Measurements from ENCODE around the gene TBC1D9. TPM values are rescaled to one million over a fixed set of nuclear protein-coding genes. Genes with fewer than 3 reads are reported as not detected.
"Not testable (repeated sequence)": the region's sequence is repeated elsewhere in the genome, so short reads cannot be mapped to it uniquely, and the experiment has no call there.

TBC1D9 gene
- total and polyA plus RNA-seq, 8 donors = 4.9 to 38.2 (median 12.2) TPM

- Histone ChIP-seq H3K27me3 (no peaks in the 10 kb centered on the region), H3K27ac (peak overlapping the region in 2 of 5 donors; percentile 21 to 51), H3K9me3 (peaks cover 0 to 12% (median 9%) of the 10 kb centered on the region in 4 donors), H3K4me3 (no peak overlapping the region), H3K36me3 (no peaks in the 10 kb centered on the region), H3K4me1 (no peaks in the 10 kb centered on the region)
- intact Hi-C loops (cut with DNase I; ENCODE audit: low total_unique reads) = no loop called here
- TF ChIP-seq POLR2AphosphoS5 (IDR thresholded peaks at IDR 0.05) (no peak), EP300 (IDR thresholded peaks at IDR 0.05) (no peak), POLR2A (IDR thresholded peaks at IDR 0.05) (no peak)
- TF ChIP-seq, protein P1, sequence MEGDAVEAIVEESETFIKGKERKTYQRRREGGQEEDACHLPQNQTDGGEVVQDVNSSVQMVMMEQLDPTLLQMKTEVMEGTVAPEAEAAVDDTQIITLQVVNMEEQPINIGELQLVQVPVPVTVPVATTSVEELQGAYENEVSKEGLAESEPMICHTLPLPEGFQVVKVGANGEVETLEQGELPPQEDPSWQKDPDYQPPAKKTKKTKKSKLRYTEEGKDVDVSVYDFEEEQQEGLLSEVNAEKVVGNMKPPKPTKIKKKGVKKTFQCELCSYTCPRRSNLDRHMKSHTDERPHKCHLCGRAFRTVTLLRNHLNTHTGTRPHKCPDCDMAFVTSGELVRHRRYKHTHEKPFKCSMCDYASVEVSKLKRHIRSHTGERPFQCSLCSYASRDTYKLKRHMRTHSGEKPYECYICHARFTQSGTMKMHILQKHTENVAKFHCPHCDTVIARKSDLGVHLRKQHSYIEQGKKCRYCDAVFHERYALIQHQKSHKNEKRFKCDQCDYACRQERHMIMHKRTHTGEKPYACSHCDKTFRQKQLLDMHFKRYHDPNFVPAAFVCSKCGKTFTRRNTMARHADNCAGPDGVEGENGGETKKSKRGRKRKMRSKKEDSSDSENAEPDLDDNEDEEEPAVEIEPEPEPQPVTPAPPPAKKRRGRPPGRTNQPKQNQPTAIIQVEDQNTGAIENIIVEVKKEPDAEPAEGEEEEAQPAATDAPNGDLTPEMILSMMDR (IDR thresholded peaks at IDR 0.05) = no peak
- 68 to 79% (median 79%) methylated on average over 4 of the region's 4 CpGs for WGBS, 5 donors
- DNase-seq = no peak
Measured at GRCh38 chr4:140790171-140790570, 34.0 kb upstream of the TBC1D9 start.

DNA sequence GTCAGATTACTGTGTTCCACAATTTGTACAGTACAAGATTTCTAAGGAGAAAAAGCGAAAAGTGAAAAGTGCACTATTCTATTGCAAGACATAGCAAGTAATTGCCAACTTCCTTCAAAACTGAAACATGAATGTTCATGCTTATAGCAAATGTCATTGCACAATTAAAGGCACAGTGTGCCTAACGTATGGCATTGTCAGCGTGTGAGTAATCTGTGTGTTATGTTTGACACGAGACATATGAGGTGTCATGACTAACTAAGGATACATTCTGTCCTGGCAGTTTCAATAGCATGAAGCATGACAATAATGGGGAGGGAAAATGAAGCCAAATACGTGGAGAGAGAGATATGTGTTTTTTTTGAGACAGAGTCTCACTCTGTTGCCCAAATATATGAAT is 33.6 kb upstream of the TBC1D9 start:
- intact Hi-C loops (cut with DNase I; ENCODE audit: low total_unique reads) = no loop called here
- Histone ChIP-seq H3K36me3 (no peaks in the 10 kb centered on the region), H3K9me3 (peaks cover 0 to 12% (median 9%) of the 10 kb centered on the region in 4 donors), H3K4me3 (no peak overlapping the region), H3K4me1 (no peaks in the 10 kb centered on the region), H3K27me3 (no peaks in the 10 kb centered on the region), H3K27ac (peak overlapping the region in 1 of 5 donors; percentile 21)
- TF ChIP-seq POLR2AphosphoS5 (IDR thresholded peaks at IDR 0.05) (no peak), POLR2A (IDR thresholded peaks at IDR 0.05) (no peak), EP300 (IDR thresholded peaks at IDR 0.05) (no peak)
- TF ChIP-seq, protein P1 (IDR thresholded peaks at IDR 0.05) = no peak
- DNase-seq = no peak
- WGBS, 5 donors = 66 to 81% (median 74%) methylated on average over 5 of the region's 5 CpGs

GRCh38 chr4:140782787-140783186 is 26.6 kb upstream of the TBC1D9 start:
- H3K27ac ChIP-seq; intact Hi-C loops (cut with DNase I; ENCODE audit: low total_unique reads); H3K36me3 ChIP-seq; H3K9me3 ChIP-seq; DNase-seq; H3K4me3 ChIP-seq; H3K27me3 ChIP-seq; H3K4me1 ChIP-seq: not testable (repeated sequence)

GRCh38 chr4:140781596-140781995 is 25.4 kb upstream of the TBC1D9 start:
- Histone ChIP-seq H3K4me1 (peaks cover 0 to 8% (median 0%) of the 10 kb centered on the region in 4 donors), H3K4me3 (no peak overlapping the region), H3K36me3 (no peaks in the 10 kb centered on the region), H3K27ac (no peak overlapping the region), H3K27me3 (no peaks in the 10 kb centered on the region), H3K9me3 (no peaks in the 10 kb centered on the region)
- WGBS, 5 donors = 32 to 51% (median 39%) methylated on average over 3 of the region's 3 CpGs
- TF ChIP-seq POLR2A (IDR thresholded peaks at IDR 0.05) (no peak), EP300 (IDR thresholded peaks at IDR 0.05) (no peak), POLR2AphosphoS5 (IDR thresholded peaks at IDR 0.05) (no peak)
- TF ChIP-seq, protein P1 (IDR thresholded peaks at IDR 0.05) = no peak
- DNase-seq = peak in 1 of 2 donors; percentile 29
- intact Hi-C loops (cut with DNase I; ENCODE audit: low total_unique reads) = no loop called here

DNA sequence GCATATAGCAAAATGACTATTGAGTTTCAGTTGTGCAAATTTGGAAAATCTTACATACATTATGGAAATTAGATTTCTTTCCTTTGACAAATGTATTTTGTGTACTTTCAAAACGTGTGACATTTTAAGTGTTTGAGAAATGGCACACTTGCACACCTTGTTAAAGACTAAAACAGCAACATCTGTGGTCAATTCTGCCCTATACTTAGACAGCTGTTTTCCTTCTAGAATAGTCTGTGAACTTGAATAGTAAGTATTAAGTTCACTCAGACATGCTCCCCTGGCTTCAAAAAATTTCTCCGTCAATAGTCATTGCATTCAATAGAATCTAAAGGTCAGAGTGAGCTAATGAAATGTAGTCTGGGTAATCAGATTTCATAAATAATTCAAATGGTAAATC is 21.7 kb upstream of the TBC1D9 start:
- intact Hi-C loops (cut with DNase I; ENCODE audit: low total_unique reads) = no loop called here
- no peak overlapping the region for H3K27ac ChIP-seq
- no peaks in the 10 kb centered on the region for H3K36me3 ChIP-seq
- peaks cover 0 to 12% (median 0%) of the 10 kb centered on the region in 4 donors for H3K4me1 ChIP-seq
- no peaks in the 10 kb centered on the region for H3K27me3 ChIP-seq
- no peak for TF ChIP-seq POLR2A (IDR thresholded peaks at IDR 0.05)
- TF ChIP-seq, protein P1 (IDR thresholded peaks at IDR 0.05) = no peak
- TF ChIP-seq EP300 (IDR thresholded peaks at IDR 0.05) = no peak
- TF ChIP-seq POLR2AphosphoS5 (IDR thresholded peaks at IDR 0.05) = no peak
- H3K9me3 ChIP-seq = no peaks in the 10 kb centered on the region
- no peak for DNase-seq
- H3K4me3 ChIP-seq = no peak overlapping the region
- WGBS, 5 donors = 58 to 75% (median 67%) methylated on average over 2 of the region's 2 CpGs
